ENCODE measurements around the gene SOX1.

DNA sequence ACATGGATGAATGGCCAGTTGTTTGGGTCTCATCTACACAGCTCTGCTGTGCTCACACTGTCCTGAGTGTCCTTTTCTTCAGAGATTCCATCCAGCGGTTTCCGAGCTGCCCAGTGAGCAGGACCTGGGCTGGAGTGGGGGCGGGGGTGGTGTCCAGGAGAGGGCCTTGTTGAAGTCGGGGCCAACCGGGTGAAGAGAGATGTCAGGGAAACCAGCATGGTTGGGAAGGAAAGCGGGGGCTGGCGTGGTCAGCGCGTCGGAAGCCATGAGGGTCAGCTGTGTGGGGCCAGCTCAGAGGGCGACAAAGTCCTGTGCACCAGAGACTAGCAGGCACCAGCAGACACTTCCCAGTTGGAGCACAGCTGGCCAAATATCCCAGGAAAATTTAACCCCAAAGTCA lies 37.8 kb upstream of the SOX1 start:
- TF ChIP-seq POLR2A (IDR thresholded peaks at IDR 0.05): no peak
- TF ChIP-seq POLR2AphosphoS5 (IDR thresholded peaks at IDR 0.05): no peak

Measured in gastroesophageal sphincter (tissue), 2 donors.